MM.1S (cell line): Measurements from ENCODE around the gene FIBP.

ENCODE experiments used
- DNase-seq: peaks from one replicate; pipeline ENCODE4 v3.0.0-alpha.2; 2015
- H2AFZ ChIP-seq: fragments of 300-600 bp; sonication (generic); 2 replicates; pipeline ENCODE4 v1.6.0; 2016; ENCODE audit warnings: antibody characterized with exemption, low read length
- H3F3A ChIP-seq: fragments of 300-600 bp; sonication (generic); 2 replicates; pipeline ENCODE4 v1.6.1; 2016; ENCODE audit warnings: mild to moderate bottlenecking, antibody characterized with exemption, low read length, moderate library complexity, mixed read lengths; ENCODE audit not compliant: insufficient read depth
- H3K27ac ChIP-seq: fragments of 300-600 bp; sonication (generic); 2 replicates; pipeline ENCODE4 v1.5.1; 2016; ENCODE audit warnings: mild to moderate bottlenecking, low read length
- H3K27me3 ChIP-seq: fragments of 300-600 bp; sonication (generic); replicated peaks from 2 replicates; pipeline ENCODE4 v1.6.0; 2016; ENCODE audit warnings: low read length; ENCODE audit not compliant: insufficient read depth
- H3K36me3 ChIP-seq: fragments of 300-600 bp; sonication (generic); replicated peaks from 2 replicates; pipeline ENCODE4 v1.6.1; 2016; ENCODE audit warnings: mild to moderate bottlenecking, low read length, mixed read lengths; ENCODE audit not compliant: insufficient read depth
- H3K4me1 ChIP-seq: fragments of 300-600 bp; sonication (generic); 2 replicates; pipeline ENCODE4 v1.6.1; 2016; ENCODE audit warnings: low read length, mixed read lengths
- H3K4me2 ChIP-seq: fragments of 300-600 bp; sonication (generic); 2 replicates; pipeline ENCODE4 v1.6.0; 2016; ENCODE audit warnings: low read depth, low read length
- H3K4me3 ChIP-seq: fragments of 300-600 bp; sonication (generic); 2 replicates; pipeline ENCODE4 v1.5.1; 2016; ENCODE audit warnings: low read length, mixed read lengths
- H3K79me2 ChIP-seq: fragments of 300-600 bp; sonication (generic); 2 replicates; pipeline ENCODE4 v1.6.1; 2016; ENCODE audit warnings: mixed run types, low read length, mixed read lengths
- H3K9ac ChIP-seq: fragments of 300-600 bp; sonication (generic); 2 replicates; pipeline ENCODE4 v1.6.1; 2016; ENCODE audit warnings: low read length, mixed read lengths
- H3K9me2 ChIP-seq: fragments of 300-600 bp; sonication (generic); replicated peaks from 2 replicates; pipeline ENCODE4 v1.6.1; 2016; ENCODE audit warnings: mild to moderate bottlenecking, low read length, mixed read lengths; ENCODE audit not compliant: insufficient read depth
- H3K9me3 ChIP-seq: fragments of 300-600 bp; sonication (generic); replicated peaks from 2 replicates; pipeline ENCODE4 v1.6.1; 2016; ENCODE audit warnings: mild to moderate bottlenecking, low read length, mixed read lengths; ENCODE audit not compliant: insufficient read depth
- H4K20me1 ChIP-seq: fragments of 300-600 bp; sonication (generic); 2 replicates; pipeline ENCODE4 v1.6.1; 2016; ENCODE audit warnings: mild to moderate bottlenecking, low read length, moderate library complexity, mixed read lengths; ENCODE audit not compliant: insufficient read depth
- CTCF ChIP-seq: fragments of 300-600 bp; sonication (generic); IDR thresholded peaks from 2 replicates; pipeline ENCODE4 v1.5.1; 2016; ENCODE audit warnings: antibody characterized with exemption, low read length, mixed read lengths
- EZH2 ChIP-seq: fragments of 300-600 bp; sonication (generic); optimal IDR thresholded peaks from 2 replicates; pipeline ENCODE3; 2017; ENCODE audit warnings: low read depth, mild to moderate bottlenecking, antibody characterized with exemption, low read length, mixed read lengths
- EZH2phosphoT487 ChIP-seq: fragments of 300-600 bp; sonication (generic); IDR thresholded peaks from 2 replicates; pipeline ENCODE4 v1.6.1; 2018; ENCODE audit warnings: antibody characterized with exemption, low read length

FIBP gene

GRCh38 chr11:65869643-65870306 is 18.5 kb downstream of the FIBP start:
- Histone ChIP-seq H3K4me1 (0 out of 2 replicates have a peak, but pooled peaks cover 4% of the 10 kb centered on the region), H3K79me2 (no peaks in the 10 kb centered on the region), H3K9me2 (no peaks in the 10 kb centered on the region), H3K27me3 (no peaks in the 10 kb centered on the region), H3K36me3 (no peaks in the 10 kb centered on the region; the same call in 1 of the 2 replicates), H3K27ac (no peak overlapping the region), H3K9ac (no peak overlapping the region), H3K9me3 (no peaks in the 10 kb centered on the region), H2AFZ (no peak overlapping the region), H3K4me3 (no peak overlapping the region), H4K20me1 (no peaks in the 10 kb centered on the region), H3F3A (no peaks in the 10 kb centered on the region; the same call in 1 of the 2 replicates), H3K4me2 (no peak overlapping the region)
- no peak for DNase-seq
- TF ChIP-seq EZH2 (no peak), EZH2phosphoT487 (no peak), CTCF (no peak)

GRCh38 chr11:65868907-65869306 is 19.4 kb downstream of the FIBP start:
- Histone ChIP-seq H3K27ac (no peak overlapping the region), H3F3A (no peaks in the 10 kb centered on the region; the same call in 1 of the 2 replicates), H3K79me2 (no peaks in the 10 kb centered on the region)

GRCh38 chr11:65868076-65868667 is 20.1 kb downstream of the FIBP start:
- Histone ChIP-seq H3K36me3 (no peaks in the 10 kb centered on the region; the same call in 1 of the 2 replicates), H3K4me3 (no peak overlapping the region), H3K27ac (no peak overlapping the region), H3K79me2 (peaks cover 4% of the 10 kb centered on the region), H3F3A (no peaks in the 10 kb centered on the region; the same call in 1 of the 2 replicates), H3K27me3 (no peaks in the 10 kb centered on the region), H3K4me2 (no peak overlapping the region), H3K9me2 (no peaks in the 10 kb centered on the region), H3K4me1 (0 out of 2 replicates have a peak, but pooled peaks cover 3% of the 10 kb centered on the region), H2AFZ (no peak overlapping the region), H3K9ac (no peak overlapping the region), H3K9me3 (no peaks in the 10 kb centered on the region), H4K20me1 (no peaks in the 10 kb centered on the region)
- DNase-seq, result no peak
- no peak for TF ChIP-seq EZH2phosphoT487
- no peak for TF ChIP-seq EZH2
- TF ChIP-seq CTCF, result no peak

More at GRCh38 chr11:65868907-65869306, 19.4 kb downstream of the FIBP start:
- no peak for TF ChIP-seq CTCF
- no peak for TF ChIP-seq EZH2
- no peak for TF ChIP-seq EZH2phosphoT487
- H2AFZ ChIP-seq, result no peak overlapping the region
- no peaks in the 10 kb centered on the region for H3K27me3 ChIP-seq
- no peaks in the 10 kb centered on the region for H4K20me1 ChIP-seq
- no peak overlapping the region for H3K4me3 ChIP-seq
- no peaks in the 10 kb centered on the region for H3K9me2 ChIP-seq
- no peak overlapping the region for H3K4me2 ChIP-seq
- DNase-seq, result no peak
- H3K9ac ChIP-seq, result no peak overlapping the region
- H3K4me1 ChIP-seq, result 0 out of 2 replicates have a peak, but pooled peaks cover 4% of the 10 kb centered on the region
- H3K9me3 ChIP-seq, result no peaks in the 10 kb centered on the region
- H3K36me3 ChIP-seq, result no peaks in the 10 kb centered on the region; the same call in 1 of the 2 replicates
